ENCODE measurements around the gene FERD3L.

Gene FERD3L

GRCh38 chr7:19116121-19117090, 28.8 kb downstream of the FERD3L start:
- peak; percentile 55 for DNase-seq

- DNase-seq = no peak
Observed at GRCh38 chr7:19114551-19114855, 30.7 kb downstream of the FERD3L start.

GRCh38 chr7:19113855-19114550, 31.2 kb downstream of the FERD3L start:
- DNase-seq = no peak

- no peak for DNase-seq
Observed at GRCh38 chr7:19113002-19113350, 32.2 kb downstream of the FERD3L start.

- DNase-seq = no peak
Observed at GRCh38 chr7:19112274-19113001, 32.8 kb downstream of the FERD3L start.

GRCh38 chr7:19111474-19112273, 33.5 kb downstream of the FERD3L start:
- DNase-seq = no peak

- no peak for DNase-seq
Observed at GRCh38 chr7:19110776-19111175, 34.4 kb downstream of the FERD3L start.

GRCh38 chr7:19110026-19110730, 35.0 kb downstream of the FERD3L start:
- DNase-seq = no peak

- no peak for DNase-seq
Observed at GRCh38 chr7:19109000-19109946, 35.9 kb downstream of the FERD3L start.

- no peak for DNase-seq
Observed at GRCh38 chr7:19107356-19108146, 37.7 kb downstream of the FERD3L start.

GRCh38 chr7:19107081-19107355, 38.2 kb downstream of the FERD3L start:
- no peak for DNase-seq

- peak; percentile 11 for DNase-seq
Observed at GRCh38 chr7:19106241-19107080, 38.8 kb downstream of the FERD3L start.

- no peak for DNase-seq
Observed at GRCh38 chr7:19105546-19105945, 39.7 kb downstream of the FERD3L start.

- DNase-seq = no peak
Observed at GRCh38 chr7:19104811-19105210, 40.4 kb downstream of the FERD3L start.

GRCh38 chr7:19102884-19103283, 42.3 kb downstream of the FERD3L start:
- no peak for DNase-seq

- DNase-seq = no peak
Observed at GRCh38 chr7:19101909-19102308, 43.3 kb downstream of the FERD3L start.

GRCh38 chr7:19101472-19101871, 43.7 kb downstream of the FERD3L start:
- DNase-seq = no peak

- no peak for DNase-seq
Observed at GRCh38 chr7:19099924-19100323, 45.3 kb downstream of the FERD3L start.

GRCh38 chr7:19099194-19099593, 46.0 kb downstream of the FERD3L start:
- no peak for DNase-seq

All from NCI-H345 (cell line).